ENCODE data around the gene MAP3K14.

Gene MAP3K14

GRCh38 chr17:45300060-45300751, 16.6 kb downstream of the MAP3K14 start:
- DNase-seq (ENCODE audit: low read depth in 2 of 2), result no peak

GRCh38 chr17:45299361-45299760, 17.5 kb downstream of the MAP3K14 start:
- DNase-seq (ENCODE audit: low read depth in 2 of 2), result no peak

- no peak for DNase-seq (ENCODE audit: low read depth in 2 of 2)
Measured at GRCh38 chr17:45298546-45299285, 18.1 kb downstream of the MAP3K14 start.

- DNase-seq (ENCODE audit: low read depth in 2 of 2), result no peak
Measured at GRCh38 chr17:45296833-45297124, 20.0 kb downstream of the MAP3K14 start.

GRCh38 chr17:45296003-45296832, 20.6 kb downstream of the MAP3K14 start:
- DNase-seq (ENCODE audit: low read depth in 2 of 2), result no peak

- no peak for DNase-seq (ENCODE audit: low read depth in 2 of 2)
Measured at GRCh38 chr17:45294506-45294905, 22.3 kb downstream of the MAP3K14 start.

GRCh38 chr17:45293413-45294211, 23.2 kb downstream of the MAP3K14 start:
- no peak for DNase-seq (ENCODE audit: low read depth in 2 of 2)

GRCh38 chr17:45292696-45293412, 24.0 kb downstream of the MAP3K14 start:
- no peak for DNase-seq (ENCODE audit: low read depth in 2 of 2)

- DNase-seq (ENCODE audit: low read depth in 2 of 2), result no peak
Measured at GRCh38 chr17:45291171-45291805, 25.5 kb downstream of the MAP3K14 start.

- no peak for DNase-seq (ENCODE audit: low read depth in 2 of 2)
Measured at GRCh38 chr17:45290269-45290765, 26.5 kb downstream of the MAP3K14 start.

- no peak for DNase-seq (ENCODE audit: low read depth in 2 of 2)
Measured at GRCh38 chr17:45289301-45290268, 27.2 kb downstream of the MAP3K14 start.

GRCh38 chr17:45288825-45289224, 28.0 kb downstream of the MAP3K14 start:
- no peak for DNase-seq (ENCODE audit: low read depth in 2 of 2)

GRCh38 chr17:45287526-45288500, 29.0 kb downstream of the MAP3K14 start:
- no peak for DNase-seq (ENCODE audit: low read depth in 2 of 2)

GRCh38 chr17:45286286-45286685, 30.5 kb downstream of the MAP3K14 start:
- DNase-seq (ENCODE audit: low read depth in 2 of 2), result no peak

- no peak for DNase-seq (ENCODE audit: low read depth in 2 of 2)
Measured at GRCh38 chr17:45284176-45285140, 32.4 kb downstream of the MAP3K14 start.

- DNase-seq (ENCODE audit: low read depth in 2 of 2), result no peak
Measured at GRCh38 chr17:45283711-45284110, 33.1 kb downstream of the MAP3K14 start.

All from stimulated activated CD8-positive, alpha-beta memory T cell treated with anti-CD3 and anti-CD28 coated beads, Interleukin-15, amount 100 ng/mL, for 48 hours (primary cell).